ENCODE results near the gene CYP4X1.
"Not testable (repeated sequence)": the region's sequence is repeated elsewhere in the genome, so short reads cannot be mapped to it uniquely, and the experiment has no call there.

CYP4X1 gene

GRCh38 chr1:47069509-47069908, 46.0 kb downstream of the CYP4X1 start:
- not testable (repeated sequence) for DNase-seq (ENCODE audit: low spot score)

- not testable (repeated sequence) for DNase-seq (ENCODE audit: low spot score)
Measured at GRCh38 chr1:47089356-47089755, 65.9 kb downstream of the CYP4X1 start.

GRCh38 chr1:47091476-47091875, 68.0 kb downstream of the CYP4X1 start:
- not testable (repeated sequence) for DNase-seq (ENCODE audit: low spot score)
